Measurements from ENCODE around the gene CUL1.

The CUL1 gene

GRCh38 chr7:148753224-148753623 is 54.5 kb downstream of the CUL1 start:
- in situ Hi-C loops (cut with MboI; ENCODE audit: low sequenced_read_pairs): no loop called here

- in situ Hi-C loops (cut with MboI; ENCODE audit: low sequenced_read_pairs): no loop called here
Observed at GRCh38 chr7:148754912-148755311, 56.2 kb downstream of the CUL1 start.

- in situ Hi-C loops (cut with MboI; ENCODE audit: low sequenced_read_pairs): no loop called here
Observed at GRCh38 chr7:148761499-148762278, 63.0 kb downstream of the CUL1 start.

GRCh38 chr7:148763622-148764021 is 64.9 kb downstream of the CUL1 start:
- in situ Hi-C loops (cut with MboI; ENCODE audit: low sequenced_read_pairs): no loop called here

- in situ Hi-C loops (cut with MboI; ENCODE audit: low sequenced_read_pairs): no loop called here
Observed at GRCh38 chr7:148770004-148770403, 71.3 kb downstream of the CUL1 start.

- in situ Hi-C loops (cut with MboI; ENCODE audit: low sequenced_read_pairs): no loop called here
Observed at GRCh38 chr7:148772297-148773089, 73.8 kb downstream of the CUL1 start.

GRCh38 chr7:148773334-148773733 is 74.6 kb downstream of the CUL1 start:
- in situ Hi-C loops (cut with MboI; ENCODE audit: low sequenced_read_pairs): no loop called here

- in situ Hi-C loops (cut with MboI; ENCODE audit: low sequenced_read_pairs): no loop called here
Observed at GRCh38 chr7:148774471-148774870, 75.8 kb downstream of the CUL1 start.

- in situ Hi-C loops (cut with MboI; ENCODE audit: low sequenced_read_pairs): no loop called here
Observed at GRCh38 chr7:148782757-148783456, 84.2 kb downstream of the CUL1 start.

GRCh38 chr7:148783801-148784527 is 85.3 kb downstream of the CUL1 start:
- in situ Hi-C loops (cut with MboI; ENCODE audit: low sequenced_read_pairs): no loop called here

GRCh38 chr7:148787571-148788295 is 89.0 kb downstream of the CUL1 start:
- in situ Hi-C loops (cut with MboI; ENCODE audit: low sequenced_read_pairs): no loop called here

GRCh38 chr7:148789220-148789619 is 90.5 kb downstream of the CUL1 start:
- in situ Hi-C loops (cut with MboI; ENCODE audit: low sequenced_read_pairs): no loop called here

- in situ Hi-C loops (cut with MboI; ENCODE audit: low sequenced_read_pairs): no loop called here
Observed at GRCh38 chr7:148790131-148790726, 91.5 kb downstream of the CUL1 start.

- in situ Hi-C loops (cut with MboI; ENCODE audit: low sequenced_read_pairs): no loop called here
Observed at GRCh38 chr7:148790850-148791249, 92.1 kb downstream of the CUL1 start.

GRCh38 chr7:148791546-148791945 is 92.8 kb downstream of the CUL1 start:
- in situ Hi-C loops (cut with MboI; ENCODE audit: low sequenced_read_pairs): no loop called here

GRCh38 chr7:148793590-148793989 is 94.9 kb downstream of the CUL1 start:
- in situ Hi-C loops (cut with MboI; ENCODE audit: low sequenced_read_pairs): no loop called here

GRCh38 chr7:148794476-148794875 is 95.8 kb downstream of the CUL1 start:
- in situ Hi-C loops (cut with MboI; ENCODE audit: low sequenced_read_pairs): no loop called here

- in situ Hi-C loops (cut with MboI; ENCODE audit: low sequenced_read_pairs): no loop called here
Observed at GRCh38 chr7:148796841-148797240, 98.1 kb downstream of the CUL1 start.

- in situ Hi-C loops (cut with MboI; ENCODE audit: low sequenced_read_pairs): no loop called here
Observed at GRCh38 chr7:148799893-148800555, 101.3 kb downstream of the CUL1 start.
